CD14-positive monocyte (primary cell): ENCODE data around the gene SLC22A31. TPM values are rescaled to one million over a fixed set of nuclear protein-coding genes. Genes with fewer than 3 reads are reported as not detected.

Source experiments
- DNase-seq, 3 donors: peaks; one replicate each; pipeline ENCODE4 v3.0.0-alpha.2; 2011 to 2022
- H2AFZ ChIP-seq: 2 replicates; pipeline ENCODE4 v1.6.0; 2012; ENCODE audit warnings: mild to moderate bottlenecking, low read depth, low read length, inconsistent platforms; ENCODE audit not compliant: insufficient read depth, poor library complexity, severe bottlenecking
- H3K27ac ChIP-seq, 2 donors: 1 replicate in 1 of 2; 2 replicates in 1 of 2; pipeline ENCODE4 v1.5.1; 2012 to 2013; ENCODE audit warnings: low read length in 2 of 2, control low read depth in 1 of 2, inconsistent platforms in 1 of 2, low read depth in 1 of 2, mild to moderate bottlenecking in 1 of 2
- H3K27me3 ChIP-seq, 2 donors: one replicate each; pipeline versions ENCODE4 v1.6.0 to v1.6.1; 2011 to 2013; ENCODE audit warnings: low read length in 2 of 2; ENCODE audit not compliant: control insufficient read depth in 2 of 2, insufficient read depth in 2 of 2
- H3K36me3 ChIP-seq, 2 donors: replicated peaks in 1 of 2; 1 replicate in 1 of 2; 2 replicates in 1 of 2; pipeline versions ENCODE4 v1.5.1 to v1.6.1; 2012 to 2013; ENCODE audit warnings: low read length in 2 of 2, control low read depth in 1 of 2, inconsistent platforms in 1 of 2, mild to moderate bottlenecking in 1 of 2; ENCODE audit not compliant: insufficient read depth in 2 of 2, control insufficient read depth in 1 of 2
- H3K4me1 ChIP-seq, 2 donors: 1 replicate in 1 of 2; 2 replicates in 1 of 2; pipeline versions ENCODE4 v1.5.1 to v1.6.1; 2012 to 2013; ENCODE audit warnings: low read length in 2 of 2, control low read depth in 1 of 2, inconsistent platforms in 1 of 2, mild to moderate bottlenecking in 1 of 2, moderate library complexity in 1 of 2; ENCODE audit not compliant: insufficient read depth in 2 of 2, control insufficient read depth in 1 of 2
- H3K4me2 ChIP-seq: replicated peaks from 2 replicates; pipeline ENCODE3; 2012; ENCODE audit warnings: low read length, moderate library complexity, mild to moderate bottlenecking; ENCODE audit not compliant: poor library complexity, severe bottlenecking; ENCODE audit errors: extremely low read depth
- H3K4me3 ChIP-seq, 3 experiments: fragments of 200-600 bp in 1 of 3; sonication (generic) in 1 of 3; replicated peaks in 1 of 3; 1 replicate in 2 of 3; 2 replicates in 1 of 3; pipeline ENCODE4 v1.5.1; 2011 to 2013; ENCODE audit warnings: low read length in 3 of 3, mild to moderate bottlenecking in 3 of 3, control low read depth in 2 of 3, low read depth in 2 of 3, inconsistent platforms in 1 of 3, moderate library complexity in 1 of 3
- H3K79me2 ChIP-seq: 2 replicates; pipeline ENCODE4 v1.6.0; 2012; ENCODE audit warnings: mild to moderate bottlenecking, control low read depth, inconsistent platforms, low read length, moderate library complexity; ENCODE audit not compliant: insufficient read depth
- H3K9ac ChIP-seq: 2 replicates; pipeline ENCODE4 v1.6.0; 2017; ENCODE audit warnings: low read length, mild to moderate bottlenecking; ENCODE audit not compliant: insufficient read depth, poor library complexity, severe bottlenecking
- H3K9me3 ChIP-seq, 2 donors: replicated peaks in 1 of 2; 1 replicate in 1 of 2; 2 replicates in 1 of 2; pipeline versions ENCODE4 v1.5.1 to v1.6.1; 2012 to 2013; ENCODE audit warnings: low read length in 2 of 2, control low read depth in 1 of 2; ENCODE audit not compliant: control insufficient read depth in 1 of 2, insufficient read depth in 1 of 2
- H4K20me1 ChIP-seq: 2 replicates; pipeline ENCODE4 v1.6.0; 2012; ENCODE audit warnings: mild to moderate bottlenecking, low read length, control low read depth, moderate library complexity; ENCODE audit not compliant: insufficient read depth
- H3K27ac Mint-ChIP-seq, 7 donors: one replicate each; pipeline ENCODE4 v1.8.0; 2020; ENCODE audit warnings: mild to moderate bottlenecking in 7 of 7, mixed read lengths in 7 of 7, moderate library complexity in 6 of 7, inconsistent platforms in 2 of 7
- H3K27me3 Mint-ChIP-seq, 3 donors: one replicate each; pipeline ENCODE4 v1.8.0; 2021 to 2022; ENCODE audit warnings: low read depth in 3 of 3, mild to moderate bottlenecking in 3 of 3, mixed read lengths in 3 of 3, moderate library complexity in 3 of 3, inconsistent platforms in 1 of 3
- H3K36me3 Mint-ChIP-seq, 2 donors: one replicate each; pipeline ENCODE4 v1.8.0; 2020; ENCODE audit warnings: mixed read lengths in 2 of 2, inconsistent platforms in 1 of 2, mild to moderate bottlenecking in 1 of 2
- H3K4me1 Mint-ChIP-seq: one replicate; pipeline ENCODE4 v1.8.0; 2020; ENCODE audit warnings: mild to moderate bottlenecking, mixed read lengths
- H3K4me3 Mint-ChIP-seq, 2 donors: one replicate each; pipeline ENCODE4 v1.8.0; 2020; ENCODE audit warnings: mild to moderate bottlenecking in 2 of 2, mixed read lengths in 2 of 2, moderate library complexity in 1 of 2
- H3K9me3 Mint-ChIP-seq, 7 donors: one replicate each; pipeline ENCODE4 v1.8.0; 2020 to 2022; ENCODE audit warnings: mixed read lengths in 7 of 7, mild to moderate bottlenecking in 6 of 7, moderate library complexity in 6 of 7, inconsistent platforms in 2 of 7
- CTCF ChIP-seq: fragments of 200-600 bp; IDR thresholded peaks from one replicate; pipeline ENCODE4 v1.8.0; 2022; ENCODE audit warnings: antibody characterized with exemption, mild to moderate bottlenecking
- WGBS: methylation state at CpG from one replicate; pipeline ENCODE4 v1.1.5; 2013; ENCODE audit warnings: missing lambda C conversion rate; ENCODE audit not compliant: insufficient coverage; 5-methylcytosine and 5-hydroxymethylcytosine counted together
- intact Hi-C, 2 donors: fragments of 100-400 bp; cut with micrococcal nuclease; formaldehyde crosslinking; loops; one replicate each; pipeline versions ENCODE4 v1.15.0 to v1.15.1; 2023
- polyA plus RNA-seq, 3 donors: library from polyadenylated mRNA; depleted of rRNA in 1 of 3; unstranded in 2 of 3; stranded (reverse) in 1 of 3; fragments of 300-500 nt in 2 of 3; fragments of >200 nt in 1 of 3; fragmentation: Illumina TruSeq in 2 of 3; gene quantifications; 1 replicate in 2 of 3; 2 replicates in 1 of 3; pipeline ENCODE4 v1.2.3, GENCODE V29; 2012 to 2021

Gene SLC22A31
- polyA plus RNA-seq, 3 donors, result 0.29 TPM; not detected in 2

GRCh38 chr16:89174877-89175276, 25.5 kb downstream of the SLC22A31 start:
- Histone ChIP-seq H3K9ac (no peak overlapping the region), H4K20me1 (no peaks in the 10 kb centered on the region), H3K36me3 (no peaks in the 10 kb centered on the region), H3K4me3 (no peak overlapping the region), H3K9me3 (no peaks in the 10 kb centered on the region), H2AFZ (no peak overlapping the region), H3K4me2 (no peak overlapping the region), H3K27me3 (peaks cover 0 to 34% of the 10 kb centered on the region in 2 donors), H3K79me2 (no peaks in the 10 kb centered on the region), H3K27ac (no peak overlapping the region), H3K4me1 (peaks cover 11 to 13% of the 10 kb centered on the region in 2 donors)
- no peak for DNase-seq
- no peak for TF ChIP-seq CTCF
- peaks cover 6% of the 10 kb centered on the region for H3K4me1 Mint-ChIP-seq
- H3K36me3 Mint-ChIP-seq, result no peaks in the 10 kb centered on the region
- no peak overlapping the region for H3K27ac Mint-ChIP-seq
- 94% methylated on average over 9 of the region's 14 CpGs for WGBS
- H3K9me3 Mint-ChIP-seq, result peaks cover 0 to 4% (median 0%) of the 10 kb centered on the region in 7 donors
- H3K4me3 Mint-ChIP-seq, result no peak overlapping the region
- intact Hi-C loops, result loop anchor here in 1 of 2 donors (5.0 kb wide), 1 partner anchor 318 kb away; the partner anchor contains the start of genes GALNS and TRAPPC2L
- peaks cover 10 to 38% (median 11%) of the 10 kb centered on the region in 3 donors for H3K27me3 Mint-ChIP-seq

GRCh38 chr16:89174055-89174827, 26.1 kb downstream of the SLC22A31 start:
- intact Hi-C loops, result loop anchor here in 1 of 2 donors (5.0 kb wide), 1 partner anchor 317 kb away; the partner anchor contains the start of genes GALNS and TRAPPC2L
- Mint-ChIP-seq H3K4me1 (peaks cover 6% of the 10 kb centered on the region), H3K36me3 (no peaks in the 10 kb centered on the region), H3K27me3 (peaks cover 10 to 43% (median 11%) of the 10 kb centered on the region in 3 donors), H3K27ac (no peak overlapping the region), H3K9me3 (peaks cover 0 to 4% (median 0%) of the 10 kb centered on the region in 7 donors), H3K4me3 (no peak overlapping the region)
- TF ChIP-seq CTCF, result no peak
- no peaks in the 10 kb centered on the region for H4K20me1 ChIP-seq
- H3K9me3 ChIP-seq, result no peaks in the 10 kb centered on the region
- peaks cover 11 to 13% of the 10 kb centered on the region in 2 donors for H3K4me1 ChIP-seq
- no peaks in the 10 kb centered on the region for H3K36me3 ChIP-seq
- peaks cover 0 to 40% of the 10 kb centered on the region in 2 donors for H3K27me3 ChIP-seq
- DNase-seq, result no peak
- WGBS, result 87% methylated on average over 14 of the region's 23 CpGs
- H3K27ac ChIP-seq, result no peak overlapping the region
- no peak overlapping the region for H3K4me2 ChIP-seq
- no peak overlapping the region for H2AFZ ChIP-seq
- no peak overlapping the region for H3K4me3 ChIP-seq
- H3K79me2 ChIP-seq, result no peaks in the 10 kb centered on the region
- no peak overlapping the region for H3K9ac ChIP-seq
